GM21381 (cell line): ENCODE measurements around the gene NHLRC1.

Experiments used
- ATAC-seq: cut with Tn5 transposase; IDR thresholded peaks from one replicate; pipeline ENCODE4 v1.9.1; 2021; ENCODE audit warnings: mild to moderate bottlenecking, moderate library complexity; ENCODE audit not compliant: unreplicated experiment

The NHLRC1 gene

DNA sequence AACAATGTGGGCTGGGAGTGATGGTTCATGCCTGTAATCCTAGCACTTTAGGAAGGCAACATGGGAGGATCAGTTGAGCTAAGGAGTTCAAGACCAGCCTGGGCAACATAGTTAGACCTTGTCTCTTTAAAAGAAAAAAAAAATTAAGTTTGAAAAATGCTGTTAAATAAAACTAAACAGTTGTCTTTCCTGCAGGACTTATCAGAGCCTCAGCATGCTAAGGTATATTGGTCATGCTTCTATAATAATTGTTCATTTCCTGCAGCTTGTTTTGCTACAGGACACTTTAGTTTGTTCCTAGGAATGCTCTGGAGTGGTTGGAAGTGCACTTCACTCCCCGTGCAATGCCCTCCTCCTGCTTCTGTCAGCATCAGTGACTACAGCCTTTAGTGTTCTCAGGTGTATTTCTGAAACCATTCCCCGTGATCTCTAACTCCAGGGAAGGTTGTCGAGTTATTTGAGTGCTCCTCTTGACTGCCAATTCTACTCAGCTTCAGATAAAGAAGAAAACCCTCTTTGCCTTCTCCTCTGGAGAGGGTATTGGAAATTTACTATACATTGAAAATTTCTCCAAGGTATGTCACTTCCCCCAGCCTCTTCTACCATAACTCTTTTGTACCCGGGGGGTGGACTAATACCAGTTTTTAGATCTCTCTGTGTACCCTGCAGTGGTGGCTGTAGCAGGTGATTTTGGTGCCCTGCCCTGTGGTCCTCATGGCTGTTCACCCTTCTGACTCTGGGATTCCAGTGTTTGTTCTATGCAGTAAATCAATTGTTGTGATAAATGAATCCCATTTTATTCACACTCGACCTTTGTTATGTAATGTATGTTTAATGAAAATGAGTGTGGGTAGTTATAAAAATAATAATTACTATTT is 33.8 kb downstream of the NHLRC1 start:
- ATAC-seq, result no peak

DNA sequence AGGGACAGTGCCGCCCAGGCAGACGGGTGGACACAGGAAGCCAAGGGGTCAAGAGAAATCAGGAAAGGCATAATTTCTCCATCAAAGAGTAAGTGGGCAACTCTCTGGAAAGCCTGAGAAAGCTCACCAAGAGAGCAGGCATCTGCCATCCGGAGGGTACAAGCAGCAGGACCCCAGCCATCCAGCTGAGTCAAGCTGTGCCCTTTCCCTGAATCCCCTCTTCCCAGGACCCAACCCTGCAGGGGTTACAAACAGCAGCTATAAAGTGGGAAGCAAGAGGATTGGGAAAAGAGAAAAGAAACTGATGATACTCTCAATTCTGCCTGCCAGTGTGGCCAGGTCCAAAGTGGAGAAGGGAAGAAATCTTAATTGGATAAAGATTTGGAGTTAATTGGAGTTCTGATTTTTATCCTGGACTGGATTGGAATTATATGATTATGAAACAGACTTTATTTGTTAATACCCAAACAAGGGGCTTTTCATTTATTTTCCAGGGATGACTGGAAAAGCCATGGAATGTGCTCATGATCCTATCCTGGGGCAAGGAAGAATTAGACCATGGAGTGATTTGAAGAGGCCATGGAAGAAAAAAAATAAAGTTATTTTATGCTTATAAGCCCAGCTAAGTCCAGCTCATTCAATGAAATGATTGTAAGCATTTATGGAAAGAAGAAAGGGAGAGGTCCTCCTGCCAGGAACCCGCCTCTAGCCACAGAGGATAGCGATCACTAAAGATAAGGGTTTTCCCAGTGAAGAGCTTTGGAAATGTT is 34.9 kb downstream of the NHLRC1 start:
- ATAC-seq, result no peak

DNA sequence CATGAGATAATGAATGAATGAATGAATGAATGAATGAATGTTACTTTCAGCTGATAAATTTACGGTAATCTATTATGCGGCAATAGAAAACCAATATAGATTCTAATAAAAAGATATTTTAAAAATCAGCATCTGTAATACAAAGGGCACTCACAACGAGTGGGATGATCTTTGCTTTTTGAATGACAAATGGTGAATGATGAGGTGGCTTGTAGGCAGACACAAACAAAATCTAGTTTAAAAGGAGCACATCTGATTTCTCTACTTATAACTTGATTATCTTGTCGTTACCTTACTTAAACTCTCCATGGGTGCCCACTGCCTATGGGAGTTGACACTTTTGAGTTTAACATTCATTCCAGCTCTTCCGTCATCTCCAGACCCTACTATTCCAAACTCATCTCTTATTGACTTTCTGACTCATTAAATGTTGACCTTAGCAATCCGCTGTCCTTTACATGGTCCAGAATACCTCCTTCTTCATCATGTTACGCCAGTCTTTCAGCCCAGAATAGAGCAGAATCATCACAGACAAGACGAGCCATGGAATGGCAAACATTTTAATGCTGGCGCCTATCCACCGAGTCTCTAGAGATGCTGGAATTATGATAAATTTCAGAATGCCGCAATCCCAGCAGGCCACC is 41.3 kb downstream of the NHLRC1 start:
- ATAC-seq, result no peak

DNA sequence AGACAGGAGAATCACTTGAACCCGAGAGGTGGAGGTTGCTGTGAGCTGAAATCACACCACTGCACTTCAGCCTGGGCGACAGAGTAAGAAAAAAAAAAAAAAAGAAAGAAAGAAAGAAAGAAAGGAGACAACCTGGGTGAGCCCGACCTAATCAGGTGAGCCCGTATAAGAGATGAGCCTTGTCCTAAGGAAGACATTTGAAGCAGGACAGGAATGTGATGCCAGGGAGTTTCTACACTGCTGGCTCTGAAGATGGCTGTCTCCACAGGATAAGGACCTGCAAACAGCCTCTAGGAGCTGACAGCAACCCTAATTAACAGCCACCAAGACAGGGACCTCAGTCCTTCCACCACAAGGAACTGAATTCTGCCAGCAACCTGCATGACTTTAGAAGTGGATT is 41.9 kb downstream of the NHLRC1 start:
- ATAC-seq, result no peak

- no peak for ATAC-seq
Observed at GRCh38 chr6:18078866-18079265, 43.6 kb downstream of the NHLRC1 start.

DNA sequence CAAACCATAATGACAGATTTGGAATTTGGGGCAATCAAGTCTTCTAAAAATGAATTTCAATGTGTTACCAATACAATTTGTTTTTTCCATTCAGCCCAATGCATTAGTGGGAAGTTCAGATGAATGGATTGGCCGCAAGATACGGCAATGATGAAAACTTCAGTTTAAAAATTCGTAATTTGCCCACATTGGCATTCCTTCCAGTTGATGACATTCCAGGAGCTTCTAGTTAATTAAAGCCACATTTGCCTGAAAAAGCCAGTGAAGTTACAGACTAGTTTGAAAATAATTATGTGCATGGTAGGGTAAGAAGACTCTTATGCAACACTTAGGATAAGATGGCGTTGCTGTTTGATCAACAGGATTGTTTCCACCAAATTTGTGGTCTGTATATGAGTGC is 46.2 kb downstream of the NHLRC1 start:
- ATAC-seq, result no peak

DNA sequence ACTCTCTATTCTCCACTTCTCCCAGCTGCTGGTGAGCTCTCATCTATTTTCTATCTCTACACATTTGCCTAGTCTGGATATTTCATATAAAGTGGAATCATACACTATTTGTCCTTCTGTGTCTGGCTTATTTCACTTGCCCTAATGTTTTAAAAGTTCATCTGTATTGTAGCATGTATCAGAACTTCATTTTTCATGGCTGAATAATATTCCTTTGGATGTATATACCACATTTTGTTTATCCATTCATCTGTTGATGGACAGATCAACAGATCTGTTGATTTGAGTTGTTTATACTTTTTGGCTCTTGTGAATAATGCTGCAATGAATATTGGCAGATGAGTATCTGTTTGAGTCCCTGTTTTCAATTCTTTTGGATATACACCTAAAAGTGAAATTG is 49.6 kb downstream of the NHLRC1 start:
- ATAC-seq, result no peak

DNA sequence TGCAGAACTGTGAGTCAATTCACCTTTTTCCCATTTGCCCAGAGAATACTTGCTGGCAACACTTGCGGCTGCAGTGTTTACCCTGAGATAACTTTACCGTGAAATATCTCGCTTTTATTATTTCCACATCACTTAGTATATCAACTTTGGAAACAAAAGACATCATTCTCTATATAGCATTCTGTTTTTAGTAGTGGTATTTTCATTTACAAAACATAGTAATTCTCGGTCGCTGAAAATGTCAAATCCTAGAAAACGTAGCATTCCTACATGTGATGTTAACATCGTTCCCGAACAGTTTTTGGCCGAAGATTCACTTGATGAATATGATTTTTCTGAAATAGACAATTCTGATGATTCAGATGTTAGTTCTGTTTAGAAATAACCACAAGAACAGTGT is 52.0 kb downstream of the NHLRC1 start:
- ATAC-seq, result no peak
